H9 (cell line): ENCODE data around the gene SBK2. TPM values are rescaled to one million over a fixed set of nuclear protein-coding genes. Genes with fewer than 3 reads are reported as not detected.

Source experiments
- DNase-seq: peaks from one replicate; pipeline ENCODE4 v3.0.0-alpha.2; 2017
- H2AFZ ChIP-seq: one replicate; pipeline ENCODE4 v1.6.1; 2013; ENCODE audit warnings: mild to moderate bottlenecking, low read length, control low read depth, moderate library complexity
- H2AK5ac ChIP-seq: 2 replicates; pipeline ENCODE4 v1.6.1; 2013; ENCODE audit warnings: low read length, control low read depth, mixed read lengths; ENCODE audit not compliant: insufficient read length
- H2BK120ac ChIP-seq: one replicate; pipeline ENCODE4 v1.6.1; 2013; ENCODE audit warnings: low read depth, mild to moderate bottlenecking, low read length, control low read depth, inconsistent platforms; ENCODE audit not compliant: poor library complexity, severe bottlenecking
- H2BK12ac ChIP-seq: 2 replicates; pipeline ENCODE4 v1.6.1; 2013; ENCODE audit warnings: low read length, control low read depth, mixed read lengths, low read depth; ENCODE audit not compliant: insufficient read length
- H2BK15ac ChIP-seq: 2 replicates; pipeline ENCODE4 v1.6.1; 2013; ENCODE audit warnings: low read depth, low read length, control low read depth
- H2BK20ac ChIP-seq: one replicate; pipeline ENCODE4 v1.6.1; 2013; ENCODE audit warnings: low read depth, mild to moderate bottlenecking, low read length, control low read depth, inconsistent platforms; ENCODE audit not compliant: poor library complexity, severe bottlenecking
- H2BK5ac ChIP-seq: 2 replicates; pipeline ENCODE4 v1.6.1; 2013; ENCODE audit warnings: low read length, control low read depth, mixed read lengths; ENCODE audit not compliant: insufficient read length
- H3K14ac ChIP-seq: 2 replicates; pipeline ENCODE4 v1.6.1; 2013; ENCODE audit warnings: low read length, control low read depth; ENCODE audit not compliant: insufficient read depth
- H3K18ac ChIP-seq: 2 replicates; pipeline ENCODE4 v1.6.1; 2013; ENCODE audit warnings: low read depth, mild to moderate bottlenecking, mixed read lengths, low read length, control low read depth; ENCODE audit not compliant: insufficient read length
- H3K23ac ChIP-seq: 2 replicates; pipeline ENCODE4 v1.6.1; 2013; ENCODE audit warnings: low read length, control low read depth, mixed read lengths, low read depth; ENCODE audit not compliant: insufficient read length
- H3K23me2 ChIP-seq: 2 replicates; pipeline ENCODE4 v1.6.1; 2013; ENCODE audit warnings: low read depth, mild to moderate bottlenecking, mixed read lengths, low read length, control low read depth; ENCODE audit not compliant: insufficient read length, poor library complexity, severe bottlenecking
- H3K27ac ChIP-seq: 2 replicates; pipeline ENCODE4 v1.5.1; 2013; ENCODE audit warnings: low read length, control low read depth, mixed read lengths, low read depth; ENCODE audit not compliant: insufficient read length
- H3K27me3 ChIP-seq: 2 replicates; pipeline ENCODE4 v1.6.1; 2013; ENCODE audit warnings: low read length, control low read depth, inconsistent platforms; ENCODE audit not compliant: insufficient read depth
- H3K4ac ChIP-seq: 2 replicates; pipeline ENCODE4 v1.6.1; 2013; ENCODE audit warnings: low read depth, mild to moderate bottlenecking, control low read depth, inconsistent platforms, low read length, moderate library complexity
- H3K4me1 ChIP-seq: 2 replicates; pipeline ENCODE4 v1.6.1; 2013; ENCODE audit warnings: low read length, control low read depth, inconsistent platforms; ENCODE audit not compliant: insufficient read depth
- H3K4me2 ChIP-seq: 2 replicates; pipeline ENCODE4 v1.6.1; 2013; ENCODE audit warnings: low read length, control low read depth, mixed read lengths; ENCODE audit not compliant: insufficient read length, insufficient read depth
- H3K56ac ChIP-seq: 2 replicates; pipeline ENCODE4 v1.6.1; 2013; ENCODE audit warnings: low read depth, mild to moderate bottlenecking, mixed read lengths, low read length, control low read depth; ENCODE audit not compliant: insufficient read length
- H3K79me1 ChIP-seq: 2 replicates; pipeline ENCODE4 v1.6.1; 2013; ENCODE audit warnings: low read depth, mild to moderate bottlenecking, moderate library complexity, low read length, control low read depth, inconsistent platforms; ENCODE audit not compliant: insufficient read depth, poor library complexity, severe bottlenecking
- H3K79me2 ChIP-seq: 2 replicates; pipeline ENCODE4 v1.6.1; 2013; ENCODE audit warnings: low read length, control low read depth, inconsistent platforms; ENCODE audit not compliant: insufficient read depth
- H3K9ac ChIP-seq: 2 replicates; pipeline ENCODE4 v1.6.1; 2013; ENCODE audit warnings: low read length, control low read depth, mixed read lengths; ENCODE audit not compliant: insufficient read length; ENCODE audit errors: extremely low read depth
- H3K9me3 ChIP-seq: one replicate; pipeline ENCODE4 v1.6.1; 2013; ENCODE audit warnings: low read depth, low read length, inconsistent platforms; ENCODE audit not compliant: control insufficient read depth
- H3T11ph ChIP-seq: one replicate; pipeline ENCODE4 v1.6.1; 2013; ENCODE audit warnings: mild to moderate bottlenecking, low read length, control low read depth, inconsistent platforms
- H4K20me1 ChIP-seq: one replicate; pipeline ENCODE4 v1.6.1; 2013; ENCODE audit not compliant: control insufficient read depth, insufficient read length, insufficient read depth
- H4K5ac ChIP-seq: 2 replicates; pipeline ENCODE4 v1.6.1; 2013; ENCODE audit warnings: low read depth, mild to moderate bottlenecking, mixed read lengths, low read length, control low read depth; ENCODE audit not compliant: insufficient read length
- H4K8ac ChIP-seq: replicated peaks from 2 replicates; pipeline ENCODE4 v1.6.1; 2013; ENCODE audit warnings: low read length, control low read depth, mixed read lengths, low read depth; ENCODE audit not compliant: insufficient read length
- H4K91ac ChIP-seq: 2 replicates; pipeline ENCODE4 v1.6.1; 2013; ENCODE audit warnings: low read depth, mild to moderate bottlenecking, moderate library complexity, mixed read lengths, low read length, control low read depth; ENCODE audit not compliant: insufficient read length
- H3K27ac Mint-ChIP-seq, 3 experiments: 2 replicates in 2 of 3; 3 replicates in 1 of 3; pipeline ENCODE4 v1.8.0; 2020 to 2021; ENCODE audit warnings: mixed read lengths in 3 of 3, mild to moderate bottlenecking in 1 of 3, moderate library complexity in 1 of 3
- H3K27me3 Mint-ChIP-seq: 2 replicates; pipeline ENCODE4 v1.8.0; 2021; ENCODE audit warnings: low read depth, mild to moderate bottlenecking, moderate library complexity, mixed read lengths
- H3K36me3 Mint-ChIP-seq, 3 experiments: 2 replicates in 2 of 3; 3 replicates in 1 of 3; pipeline ENCODE4 v1.8.0; 2020 to 2021; ENCODE audit warnings: low read depth in 3 of 3, mixed read lengths in 3 of 3; ENCODE audit not compliant: insufficient read depth in 1 of 3
- H3K4me1 Mint-ChIP-seq, 2 experiments: 2 replicates each; pipeline ENCODE4 v1.8.0; 2020; ENCODE audit warnings: mixed read lengths in 2 of 2
- H3K4me3 Mint-ChIP-seq, 2 experiments: 2 replicates in 1 of 2; 3 replicates in 1 of 2; pipeline ENCODE4 v1.8.0; 2020 to 2021; ENCODE audit warnings: mild to moderate bottlenecking in 2 of 2, mixed read lengths in 2 of 2, moderate library complexity in 1 of 2
- H3K9me3 Mint-ChIP-seq, 2 experiments: 2 replicates in 1 of 2; 3 replicates in 1 of 2; pipeline ENCODE4 v1.8.0; 2020; ENCODE audit warnings: mild to moderate bottlenecking in 2 of 2, mixed read lengths in 2 of 2, moderate library complexity in 1 of 2
- WGBS: extraction: QIAGEN DNeasy Blood & Tissue Kit; methylation state at CpG from one replicate; pipeline ENCODE4 v1.1.7; 2013; ENCODE audit warnings: missing lambda C conversion rate, low lambda C conversion rate, mixed read lengths; ENCODE audit not compliant: insufficient read length; ENCODE audit errors: extremely low coverage; 5-methylcytosine and 5-hydroxymethylcytosine counted together
- total RNA-seq: library from RNA; stranded (reverse); gene quantifications from 2 replicates; pipeline ENCODE4 v1.2.1, GENCODE V29; 2021
- TF ChIP-seq, protein P1 (sequence below): fragments of 200-600 bp; sonication (generic); conservative IDR thresholded peaks from 3 replicates; pipeline ENCODE4 v1.8.0; 2021; ENCODE audit warnings: antibody characterized with exemption, mild to moderate bottlenecking

Gene SBK2
- total RNA-seq, 1 experiment from 2014 or later, result 2.8 TPM

GRCh38 chr19:55525289-55526101, 11.4 kb downstream of the SBK2 start:
- Histone ChIP-seq H3K18ac (no peak overlapping the region), H2BK15ac (no peak overlapping the region), H3K23ac (no peak overlapping the region), H3K14ac (no peak overlapping the region), H3K9me3 (no peaks in the 10 kb centered on the region), H3K4me1 (no peaks in the 10 kb centered on the region; the same call in 1 of the 2 replicates), H3K4me2 (no peak overlapping the region), H2BK20ac (no peak overlapping the region), H2BK5ac (no peak overlapping the region), H3K79me2 (no peaks in the 10 kb centered on the region), H2BK120ac (no peak overlapping the region), H2BK12ac (no peak overlapping the region), H4K8ac (no peak overlapping the region), H4K20me1 (no peaks in the 10 kb centered on the region), H3K9ac (no peak overlapping the region), H3K4ac (no peak overlapping the region), H2AFZ (no peak overlapping the region), H3T11ph (no peak overlapping the region), H4K5ac (no peak overlapping the region), H3K27me3 (no peaks in the 10 kb centered on the region), H3K56ac (no peak overlapping the region), H3K27ac (no peak overlapping the region), H2AK5ac (no peak overlapping the region), H3K79me1 (no peaks in the 10 kb centered on the region), H3K23me2 (no peaks in the 10 kb centered on the region), H4K91ac (no peak overlapping the region)
- no peak for DNase-seq
- no peak overlapping the region; a peak in 3 of 7 replicates for H3K27ac Mint-ChIP-seq
- H3K27me3 Mint-ChIP-seq, result peaks cover 5% of the 10 kb centered on the region; the same call in 1 of the 2 replicates
- no peaks in the 10 kb centered on the region for H3K36me3 Mint-ChIP-seq
- no peaks in the 10 kb centered on the region for H3K9me3 Mint-ChIP-seq
- no peaks in the 10 kb centered on the region; a peak in 1 of 4 replicates for H3K4me1 Mint-ChIP-seq
- 100% methylated on average over 4 of the region's 29 CpGs for WGBS
- TF ChIP-seq, protein P1, sequence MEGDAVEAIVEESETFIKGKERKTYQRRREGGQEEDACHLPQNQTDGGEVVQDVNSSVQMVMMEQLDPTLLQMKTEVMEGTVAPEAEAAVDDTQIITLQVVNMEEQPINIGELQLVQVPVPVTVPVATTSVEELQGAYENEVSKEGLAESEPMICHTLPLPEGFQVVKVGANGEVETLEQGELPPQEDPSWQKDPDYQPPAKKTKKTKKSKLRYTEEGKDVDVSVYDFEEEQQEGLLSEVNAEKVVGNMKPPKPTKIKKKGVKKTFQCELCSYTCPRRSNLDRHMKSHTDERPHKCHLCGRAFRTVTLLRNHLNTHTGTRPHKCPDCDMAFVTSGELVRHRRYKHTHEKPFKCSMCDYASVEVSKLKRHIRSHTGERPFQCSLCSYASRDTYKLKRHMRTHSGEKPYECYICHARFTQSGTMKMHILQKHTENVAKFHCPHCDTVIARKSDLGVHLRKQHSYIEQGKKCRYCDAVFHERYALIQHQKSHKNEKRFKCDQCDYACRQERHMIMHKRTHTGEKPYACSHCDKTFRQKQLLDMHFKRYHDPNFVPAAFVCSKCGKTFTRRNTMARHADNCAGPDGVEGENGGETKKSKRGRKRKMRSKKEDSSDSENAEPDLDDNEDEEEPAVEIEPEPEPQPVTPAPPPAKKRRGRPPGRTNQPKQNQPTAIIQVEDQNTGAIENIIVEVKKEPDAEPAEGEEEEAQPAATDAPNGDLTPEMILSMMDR, result no peak
- H3K4me3 Mint-ChIP-seq, result no peak overlapping the region; a peak in 1 of 5 replicates
